Measurements from ENCODE around the gene ALG2.
A peak's percentile ranks its signal among the peaks of the same experiment; 100 is the strongest.

The ALG2 gene

GRCh38 chr9:99190597-99191283 is 31.0 kb downstream of the ALG2 start:
- Histone ChIP-seq H3K4me1 (ENCODE audit: insufficient read depth, insufficient read length) (no peaks in the 10 kb centered on the region), H3K9me3 (ENCODE audit: insufficient read depth, low read length) (no peaks in the 10 kb centered on the region; the same call in 1 of the 2 replicates), H3K27me3 (ENCODE audit: insufficient read depth, insufficient read length) (no peaks in the 10 kb centered on the region), H3K4me3 (ENCODE audit: insufficient read length, low read depth) (no peak overlapping the region), H3K36me3 (ENCODE audit: insufficient read depth, insufficient read length, low read length) (no peaks in the 10 kb centered on the region), H3K9ac (ENCODE audit: insufficient read length, low read depth) (no peak overlapping the region)
- no peak for DNase-seq (ENCODE audit: low read depth, low spot score)
- no peak for TF ChIP-seq YY1 (IDR thresholded peaks at IDR 0.05; ENCODE audit: insufficient read depth, insufficient read length)
- no peak for TF ChIP-seq SUZ12 (IDR thresholded peaks at IDR 0.05; ENCODE audit: extremely low read depth, insufficient read depth, insufficient read length)
- no peak for TF ChIP-seq ZNF274 (IDR thresholded peaks at IDR 0.05; ENCODE audit: low read depth, low read length)

GRCh38 chr9:99189887-99190596 is 31.7 kb downstream of the ALG2 start:
- no peaks in the 10 kb centered on the region for H3K36me3 ChIP-seq (ENCODE audit: insufficient read depth, insufficient read length, low read length)
- TF ChIP-seq SUZ12 (IDR thresholded peaks at IDR 0.05; ENCODE audit: extremely low read depth, insufficient read depth, insufficient read length) (no peak), YY1 (IDR thresholded peaks at IDR 0.05; ENCODE audit: insufficient read depth, insufficient read length) (no peak), ZNF274 (IDR thresholded peaks at IDR 0.05; ENCODE audit: low read depth, low read length) (no peak)
- no peaks in the 10 kb centered on the region; the same call in 1 of the 2 replicates for H3K9me3 ChIP-seq (ENCODE audit: insufficient read depth, low read length)
- no peaks in the 10 kb centered on the region for H3K27me3 ChIP-seq (ENCODE audit: insufficient read depth, insufficient read length)
- H3K4me1 ChIP-seq (ENCODE audit: insufficient read depth, insufficient read length), result no peaks in the 10 kb centered on the region
- H3K9ac ChIP-seq (ENCODE audit: insufficient read length, low read depth), result no peak overlapping the region
- H3K4me3 ChIP-seq (ENCODE audit: insufficient read length, low read depth), result no peak overlapping the region
- no peak for DNase-seq (ENCODE audit: low read depth, low spot score)

- H3K9me3 ChIP-seq (ENCODE audit: insufficient read depth, low read length), result no peaks in the 10 kb centered on the region
- peaks cover 3% of the 10 kb centered on the region for H3K4me1 ChIP-seq (ENCODE audit: insufficient read depth, insufficient read length)
- no peaks in the 10 kb centered on the region for H3K27me3 ChIP-seq (ENCODE audit: insufficient read depth, insufficient read length)
- DNase-seq (ENCODE audit: low read depth, low spot score), result no peak
- H3K4me3 ChIP-seq (ENCODE audit: insufficient read length, low read depth), result no peak overlapping the region
- H3K36me3 ChIP-seq (ENCODE audit: insufficient read depth, insufficient read length, low read length), result no peaks in the 10 kb centered on the region
- TF ChIP-seq YY1 (IDR thresholded peaks at IDR 0.05; ENCODE audit: insufficient read depth, insufficient read length) (no peak), SUZ12 (IDR thresholded peaks at IDR 0.05; ENCODE audit: extremely low read depth, insufficient read depth, insufficient read length) (no peak), ZNF274 (IDR thresholded peaks at IDR 0.05; ENCODE audit: low read depth, low read length) (no peak)
- no peak overlapping the region for H3K9ac ChIP-seq (ENCODE audit: insufficient read length, low read depth)
Measured at GRCh38 chr9:99189186-99189585, 32.6 kb downstream of the ALG2 start.

- TF ChIP-seq SUZ12 (IDR thresholded peaks at IDR 0.05; ENCODE audit: extremely low read depth, insufficient read depth, insufficient read length) (no peak), ZNF274 (IDR thresholded peaks at IDR 0.05; ENCODE audit: low read depth, low read length) (no peak), YY1 (IDR thresholded peaks at IDR 0.05; ENCODE audit: insufficient read depth, insufficient read length) (no peak)
- Histone ChIP-seq H3K9ac (ENCODE audit: insufficient read length, low read depth) (no peak overlapping the region), H3K4me3 (ENCODE audit: insufficient read length, low read depth) (no peak overlapping the region), H3K27me3 (ENCODE audit: insufficient read depth, insufficient read length) (no peaks in the 10 kb centered on the region), H3K36me3 (ENCODE audit: insufficient read depth, insufficient read length, low read length) (no peaks in the 10 kb centered on the region), H3K9me3 (ENCODE audit: insufficient read depth, low read length) (no peaks in the 10 kb centered on the region), H3K4me1 (ENCODE audit: insufficient read depth, insufficient read length) (peaks cover 3% of the 10 kb centered on the region)
- no peak for DNase-seq (ENCODE audit: low read depth, low spot score)
Measured at GRCh38 chr9:99187311-99187710, 34.4 kb downstream of the ALG2 start.

- Histone ChIP-seq H3K4me3 (ENCODE audit: insufficient read length, low read depth) (no peak overlapping the region), H3K9ac (ENCODE audit: insufficient read length, low read depth) (no peak overlapping the region), H3K4me1 (ENCODE audit: insufficient read depth, insufficient read length) (peaks cover 3% of the 10 kb centered on the region), H3K27me3 (ENCODE audit: insufficient read depth, insufficient read length) (no peaks in the 10 kb centered on the region), H3K36me3 (ENCODE audit: insufficient read depth, insufficient read length, low read length) (no peaks in the 10 kb centered on the region), H3K9me3 (ENCODE audit: insufficient read depth, low read length) (no peaks in the 10 kb centered on the region)
- TF ChIP-seq YY1 (IDR thresholded peaks at IDR 0.05; ENCODE audit: insufficient read depth, insufficient read length), result no peak
- no peak for TF ChIP-seq ZNF274 (IDR thresholded peaks at IDR 0.05; ENCODE audit: low read depth, low read length)
- TF ChIP-seq SUZ12 (IDR thresholded peaks at IDR 0.05; ENCODE audit: extremely low read depth, insufficient read depth, insufficient read length), result no peak
- no peak for DNase-seq (ENCODE audit: low read depth, low spot score)
Measured at GRCh38 chr9:99185934-99186333, 35.8 kb downstream of the ALG2 start.

- Histone ChIP-seq H3K4me3 (ENCODE audit: insufficient read length, low read depth) (no peak overlapping the region), H3K9ac (ENCODE audit: insufficient read length, low read depth) (no peak overlapping the region), H3K9me3 (ENCODE audit: insufficient read depth, low read length) (no peaks in the 10 kb centered on the region), H3K36me3 (ENCODE audit: insufficient read depth, insufficient read length, low read length) (no peaks in the 10 kb centered on the region), H3K27me3 (ENCODE audit: insufficient read depth, insufficient read length) (no peaks in the 10 kb centered on the region), H3K4me1 (ENCODE audit: insufficient read depth, insufficient read length) (peaks cover 3% of the 10 kb centered on the region)
- DNase-seq (ENCODE audit: low read depth, low spot score), result no peak
- TF ChIP-seq YY1 (IDR thresholded peaks at IDR 0.05; ENCODE audit: insufficient read depth, insufficient read length) (no peak), ZNF274 (IDR thresholded peaks at IDR 0.05; ENCODE audit: low read depth, low read length) (no peak), SUZ12 (IDR thresholded peaks at IDR 0.05; ENCODE audit: extremely low read depth, insufficient read depth, insufficient read length) (no peak)
Measured at GRCh38 chr9:99185348-99185632, 36.5 kb downstream of the ALG2 start.

GRCh38 chr9:99184475-99185347 is 37.0 kb downstream of the ALG2 start:
- no peaks in the 10 kb centered on the region for H3K36me3 ChIP-seq (ENCODE audit: insufficient read depth, insufficient read length, low read length)
- DNase-seq (ENCODE audit: low read depth, low spot score), result peak; percentile 94
- TF ChIP-seq SUZ12 (IDR thresholded peaks at IDR 0.05; ENCODE audit: extremely low read depth, insufficient read depth, insufficient read length) (no peak), YY1 (IDR thresholded peaks at IDR 0.05; ENCODE audit: insufficient read depth, insufficient read length) (no peak), ZNF274 (IDR thresholded peaks at IDR 0.05; ENCODE audit: low read depth, low read length) (no peak)
- H3K9ac ChIP-seq (ENCODE audit: insufficient read length, low read depth), result no peak overlapping the region
- H3K4me3 ChIP-seq (ENCODE audit: insufficient read length, low read depth), result no peak overlapping the region
- no peaks in the 10 kb centered on the region for H3K9me3 ChIP-seq (ENCODE audit: insufficient read depth, low read length)
- H3K27me3 ChIP-seq (ENCODE audit: insufficient read depth, insufficient read length), result no peaks in the 10 kb centered on the region
- H3K4me1 ChIP-seq (ENCODE audit: insufficient read depth, insufficient read length), result peaks cover 3% of the 10 kb centered on the region
